K562 (cell line): ENCODE measurements around the gene HSPA13. TPM values are rescaled to one million over a fixed set of nuclear protein-coding genes. Genes with fewer than 3 reads are reported as not detected.
A peak's percentile ranks its signal among the peaks of the same experiment; 100 is the strongest.

Source experiments
- ATF4 ChIP-seq: fragments of 450-650 bp; formaldehyde crosslinking; IDR thresholded peaks from 2 replicates; pipeline ENCODE4 v1.4.0; 2022; ENCODE audit warnings: mild to moderate bottlenecking, moderate library complexity
- CCAR2 ChIP-seq: fragments of 200-400 bp; formaldehyde crosslinking; IDR thresholded peaks from 2 replicates; pipeline ENCODE4 v1.6.1; 2017; ENCODE audit warnings: mild to moderate bottlenecking, low read depth, low read length
- GTF2E2 ChIP-seq: fragments of 200-800 bp; sonication (Bioruptor generic); IDR thresholded peaks from 2 replicates; pipeline ENCODE4 v1.6.1; 2016; ENCODE audit warnings: missing genetic modification characterization, missing compliant biosample characterization
- KDM5B ChIP-seq: fragments of 200-600 bp; sonication (generic); IDR thresholded peaks from 2 replicates; pipeline ENCODE4 v1.6.1; 2012; ENCODE audit warnings: low read depth, mild to moderate bottlenecking, moderate library complexity, low read length, control low read depth, inconsistent platforms; ENCODE audit not compliant: insufficient replicate concordance
- LCOR ChIP-seq: sonication (generic); formaldehyde crosslinking; IDR thresholded peaks from 2 replicates; pipeline ENCODE4 v1.8.0; 2022; ENCODE audit warnings: mild to moderate bottlenecking, missing genetic modification reagents
- NR1H2 ChIP-seq: sonication (generic); formaldehyde crosslinking; IDR thresholded peaks from 2 replicates; pipeline ENCODE4 v1.4.0; 2020; ENCODE audit warnings: mild to moderate bottlenecking, missing genetic modification reagents
- NR2C1 ChIP-seq, 2 experiments: fragments of 450-650 bp; IDR thresholded peaks; 2 replicates each; pipeline ENCODE4 v1.6.1; 2017; ENCODE audit warnings: mild to moderate bottlenecking in 2 of 2, antibody characterized with exemption in 1 of 2, inconsistent platforms in 1 of 2, missing compliant biosample characterization in 1 of 2, missing genetic modification characterization in 1 of 2
- NR2C2 ChIP-seq, 2 experiments: fragments of 200-800 bp in 1 of 2; sonication (Bioruptor generic) in 1 of 2; sonication (generic) in 1 of 2; formaldehyde crosslinking in 1 of 2; IDR thresholded peaks; 2 replicates each; pipeline versions ENCODE4 v1.6.1 to v1.8.0; 2016 to 2022; ENCODE audit warnings: mild to moderate bottlenecking in 1 of 2, missing compliant biosample characterization in 1 of 2, missing genetic modification characterization in 1 of 2, missing genetic modification reagents in 1 of 2
- PKNOX1 ChIP-seq: fragments of 450-650 bp; IDR thresholded peaks from 2 replicates; pipeline ENCODE4 v1.6.1; 2016
- POLR2H ChIP-seq: IDR thresholded peaks from 2 replicates; pipeline ENCODE4 v1.6.1; 2016; ENCODE audit warnings: missing genetic modification characterization, low read depth, mild to moderate bottlenecking, control low read depth, missing compliant biosample characterization, moderate library complexity
- RNF2 ChIP-seq: sonication (generic); IDR thresholded peaks from 2 replicates; pipeline ENCODE4 v1.6.1; 2016
- SAFB2 ChIP-seq: fragments of 200-400 bp; formaldehyde crosslinking; IDR thresholded peaks from 2 replicates; pipeline ENCODE4 v1.6.1; 2018; ENCODE audit warnings: borderline replicate concordance, low read length, low read depth, moderate library complexity; ENCODE audit not compliant: severe bottlenecking
- SUPT5H ChIP-seq: fragments of 450-650 bp; IDR thresholded peaks from 2 replicates; pipeline ENCODE4 v1.6.1; 2016
- TAF9B ChIP-seq: fragments of 450-650 bp; IDR thresholded peaks from 2 replicates; pipeline ENCODE4 v1.6.1; 2018; ENCODE audit warnings: mild to moderate bottlenecking; ENCODE audit not compliant: partially characterized antibody
- YY1 ChIP-seq, 3 experiments: IDR thresholded peaks; 2 replicates each; pipeline ENCODE4 v1.6.1; 2011; ENCODE audit warnings: low read length in 2 of 3, mild to moderate bottlenecking in 2 of 3, moderate library complexity in 2 of 3, borderline replicate concordance in 1 of 3, control low read depth in 1 of 3, low read depth in 1 of 3; ENCODE audit not compliant: insufficient read depth in 3 of 3, insufficient replicate concordance in 2 of 3, control insufficient read depth in 1 of 3, insufficient read length in 1 of 3; ENCODE audit errors: extremely low read depth in 1 of 3
- ZNF134 ChIP-seq: fragments of 250-450 bp; sonication (Bioruptor Pico); conservative IDR thresholded peaks from 2 replicates; pipeline ENCODE4 v1.4.0; 2020
- ZNF324 ChIP-seq: fragments of 250-450 bp; sonication (Bioruptor Pico); IDR thresholded peaks from 2 replicates; pipeline ENCODE4 v1.4.0; 2020; ENCODE audit warnings: mild to moderate bottlenecking
- ZNF583 ChIP-seq: fragments of 250-450 bp; sonication (Bioruptor Pico); IDR thresholded peaks from 2 replicates; pipeline ENCODE4 v1.4.0; 2020
- ZNF644 ChIP-seq: fragments of 200-800 bp; sonication (Bioruptor generic); IDR thresholded peaks from 2 replicates; pipeline ENCODE4 v1.6.1; 2016; ENCODE audit warnings: low read depth, missing genetic modification characterization, missing compliant biosample characterization
- ZZZ3 ChIP-seq: fragments of 450-650 bp; IDR thresholded peaks from 2 replicates; pipeline ENCODE4 v1.6.1; 2016; ENCODE audit warnings: antibody characterized with exemption, mild to moderate bottlenecking, moderate library complexity
- polyA plus RNA-seq, 8 experiments: library from polyadenylated mRNA; depleted of rRNA in 4 of 8; stranded (reverse) in 5 of 8; unstranded in 3 of 8; fragments of >200 nt; fragmentation: Nextera tagmentation in 2 of 8; fragmentation: Illumina TruSeq in 1 of 8; extraction: Ambion mirVana in 2 of 8; extraction: Trizol in 1 of 8; gene quantifications; 2 replicates each; pipeline versions ENCODE4 v1.2.1 to v1.2.3, GENCODE V29; 2011 to 2014; ENCODE audit warnings: inconsistent platforms in 1 of 8, missing spikeins in 1 of 8
- total RNA-seq, 7 experiments: library from RNA; depleted of rRNA in 6 of 7; stranded (reverse); fragments of >200 nt in 6 of 7; fragmentation: Illumina TruSeq in 2 of 7; extraction: Trizol in 2 of 7; gene quantifications; 2 replicates each; pipeline versions ENCODE4 v1.2.1 to v1.2.3, GENCODE V29; 2011 to 2021; ENCODE audit warnings: low replicate concordance in 1 of 7
- TF ChIP-seq, protein P1 (sequence below): sonication (generic); formaldehyde crosslinking; IDR thresholded peaks from 2 replicates; pipeline ENCODE4 v1.8.1; 2023; ENCODE audit warnings: mild to moderate bottlenecking, missing genetic modification reagents

The HSPA13 gene
- total and polyA plus RNA-seq, 9 of the 15 experiments (the other 6 are each of a cell fraction or from before 2014, with no cell fraction given) = 12.5 to 28.8 (median 23.9) TPM

DNA sequence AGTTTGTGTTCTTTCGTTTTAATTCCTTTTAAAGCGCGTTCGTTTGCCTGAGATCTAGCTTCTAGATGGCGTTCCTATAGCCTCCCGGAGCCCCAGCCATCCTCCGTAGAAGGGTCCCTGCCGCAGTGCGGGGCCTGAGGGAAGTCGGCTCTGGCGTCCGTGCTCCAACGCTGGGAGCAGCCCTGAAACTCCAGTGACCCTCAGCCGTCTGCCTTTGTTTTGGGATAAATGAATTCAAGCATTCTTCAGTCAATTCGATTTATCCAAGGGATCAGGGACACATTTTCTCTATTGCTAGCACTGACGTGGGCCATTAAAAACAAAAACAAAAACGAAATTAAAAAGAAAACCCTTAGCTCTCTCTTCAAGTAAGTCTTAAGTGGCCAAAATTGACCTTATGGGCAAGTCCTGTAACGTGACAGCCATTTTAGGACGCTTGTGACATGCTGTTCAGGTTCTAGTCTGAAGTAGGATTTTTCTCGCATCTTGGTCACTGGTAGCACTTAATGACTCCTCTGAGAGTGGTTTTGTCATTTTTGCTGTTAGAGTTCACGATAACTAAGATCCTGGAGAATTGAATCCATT lies 742 bp upstream of the HSPA13 start (continued):
- TF ChIP-seq YY1 (IDR thresholded peaks at IDR 0.05; ENCODE audit: borderline replicate concordance in 1 of 3, control insufficient read depth in 1 of 3, extremely low read depth in 1 of 3, insufficient read depth in 3 of 3, insufficient read length in 1 of 3, insufficient replicate concordance in 2 of 3, low read depth in 1 of 3, low read length in 2 of 3) (peak; percentile 17 to 89 (median 30)), LCOR (CRISPR knock-in tag) (peak; percentile 31; the same call in 1 of the 2 replicates), ZNF134 (CRISPR knock-in tag) (0 out of 2 replicates have a peak, but pooled peaks have one; percentile 42), PKNOX1 (peak; percentile 53), TAF9B (peak; percentile 74), ZNF324 (0 out of 2 replicates have a peak, but pooled peaks have one; percentile 37), KDM5B (peak; percentile 11), CCAR2 (no peak), NR1H2 (CRISPR knock-in tag) (no peak), NR2C1 (IDR thresholded peaks at IDR 0.05) (no peak; the same call in 1 of the 2 replicates), NR2C1 (tag; IDR thresholded peaks at IDR 0.05) (peak; percentile 12; the same call in 1 of the 2 replicates), GTF2E2 (tag) (peak; percentile 78; the same call in 1 of the 2 replicates), SAFB2 (no peak), ATF4 (CRISPR knock-in tag) (peak; percentile 55; the same call in 1 of the 2 replicates), ZNF644 (tag) (peak; percentile 20; the same call in 1 of the 2 replicates), NR2C2 (CRISPR knock-in tag; IDR thresholded peaks at IDR 0.05) (0 out of 2 replicates have a peak, but pooled peaks have one; percentile 16), NR2C2 (tag; IDR thresholded peaks at IDR 0.05) (peak; percentile 57), ZZZ3 (no peak), ZNF583 (CRISPR knock-in tag) (0 out of 2 replicates have a peak, but pooled peaks have one; percentile 55), SUPT5H (peak; percentile 8), POLR2H (tag) (peak; percentile 67), RNF2 (peak; percentile 30; the same call in 1 of the 2 replicates)
- TF ChIP-seq, protein P1, sequence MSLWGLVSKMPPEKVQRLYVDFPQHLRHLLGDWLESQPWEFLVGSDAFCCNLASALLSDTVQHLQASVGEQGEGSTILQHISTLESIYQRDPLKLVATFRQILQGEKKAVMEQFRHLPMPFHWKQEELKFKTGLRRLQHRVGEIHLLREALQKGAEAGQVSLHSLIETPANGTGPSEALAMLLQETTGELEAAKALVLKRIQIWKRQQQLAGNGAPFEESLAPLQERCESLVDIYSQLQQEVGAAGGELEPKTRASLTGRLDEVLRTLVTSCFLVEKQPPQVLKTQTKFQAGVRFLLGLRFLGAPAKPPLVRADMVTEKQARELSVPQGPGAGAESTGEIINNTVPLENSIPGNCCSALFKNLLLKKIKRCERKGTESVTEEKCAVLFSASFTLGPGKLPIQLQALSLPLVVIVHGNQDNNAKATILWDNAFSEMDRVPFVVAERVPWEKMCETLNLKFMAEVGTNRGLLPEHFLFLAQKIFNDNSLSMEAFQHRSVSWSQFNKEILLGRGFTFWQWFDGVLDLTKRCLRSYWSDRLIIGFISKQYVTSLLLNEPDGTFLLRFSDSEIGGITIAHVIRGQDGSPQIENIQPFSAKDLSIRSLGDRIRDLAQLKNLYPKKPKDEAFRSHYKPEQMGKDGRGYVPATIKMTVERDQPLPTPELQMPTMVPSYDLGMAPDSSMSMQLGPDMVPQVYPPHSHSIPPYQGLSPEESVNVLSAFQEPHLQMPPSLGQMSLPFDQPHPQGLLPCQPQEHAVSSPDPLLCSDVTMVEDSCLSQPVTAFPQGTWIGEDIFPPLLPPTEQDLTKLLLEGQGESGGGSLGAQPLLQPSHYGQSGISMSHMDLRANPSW (CRISPR knock-in tag) = 0 out of 2 replicates have a peak, but pooled peaks have one; percentile 56
